Fibroblast of lung (primary cell): Measurements from ENCODE around the gene GABRP.

Source experiments
- EZH2 ChIP-seq: IDR thresholded peaks from 2 replicates; pipeline ENCODE4 v1.5.1; 2012; ENCODE audit warnings: low read length, control low read depth, mild to moderate bottlenecking; ENCODE audit errors: missing control alignments
- TF ChIP-seq, protein P1 (sequence below), 2 donors: IDR thresholded peaks in 1 of 2; conservative IDR thresholded peaks in 1 of 2; 1 replicate in 1 of 2; 2 replicates in 1 of 2; pipeline ENCODE4 v1.5.1; 2011 to 2012; ENCODE audit warnings: low read length in 2 of 2, control low read depth in 1 of 2, inconsistent platforms in 1 of 2, low read depth in 1 of 2, mild to moderate bottlenecking in 1 of 2

GRCh38 chr5:170745481-170746071, 37.9 kb upstream of the GABRP start:
- TF ChIP-seq, protein P1, sequence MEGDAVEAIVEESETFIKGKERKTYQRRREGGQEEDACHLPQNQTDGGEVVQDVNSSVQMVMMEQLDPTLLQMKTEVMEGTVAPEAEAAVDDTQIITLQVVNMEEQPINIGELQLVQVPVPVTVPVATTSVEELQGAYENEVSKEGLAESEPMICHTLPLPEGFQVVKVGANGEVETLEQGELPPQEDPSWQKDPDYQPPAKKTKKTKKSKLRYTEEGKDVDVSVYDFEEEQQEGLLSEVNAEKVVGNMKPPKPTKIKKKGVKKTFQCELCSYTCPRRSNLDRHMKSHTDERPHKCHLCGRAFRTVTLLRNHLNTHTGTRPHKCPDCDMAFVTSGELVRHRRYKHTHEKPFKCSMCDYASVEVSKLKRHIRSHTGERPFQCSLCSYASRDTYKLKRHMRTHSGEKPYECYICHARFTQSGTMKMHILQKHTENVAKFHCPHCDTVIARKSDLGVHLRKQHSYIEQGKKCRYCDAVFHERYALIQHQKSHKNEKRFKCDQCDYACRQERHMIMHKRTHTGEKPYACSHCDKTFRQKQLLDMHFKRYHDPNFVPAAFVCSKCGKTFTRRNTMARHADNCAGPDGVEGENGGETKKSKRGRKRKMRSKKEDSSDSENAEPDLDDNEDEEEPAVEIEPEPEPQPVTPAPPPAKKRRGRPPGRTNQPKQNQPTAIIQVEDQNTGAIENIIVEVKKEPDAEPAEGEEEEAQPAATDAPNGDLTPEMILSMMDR (conservative IDR thresholded peaks at IDR 0.05 in 1 of 2, IDR thresholded peaks at IDR 0.05 in 1 of 2; ENCODE audit: low read depth in 1 of 2, low read length in 2 of 2) = no peak
- TF ChIP-seq EZH2 = no peak
